Stimulated activated CD8-positive, alpha-beta memory T cell treated with anti-CD3 and anti-CD28 coated beads, Interleukin-7, amount 100 ng/mL, for 48 hours (primary cell): ENCODE results near the gene ADAMTS16.

Source experiments
- DNase-seq, 2 donors: peaks; one replicate each; pipeline ENCODE4 v3.0.0-alpha.2; 2020; ENCODE audit warnings: low read depth in 1 of 2; ENCODE audit errors: extremely low read depth in 1 of 2

The ADAMTS16 gene

GRCh38 chr5:5220901-5221631 lies 80.9 kb downstream of the ADAMTS16 start:
- DNase-seq = no peak

DNA sequence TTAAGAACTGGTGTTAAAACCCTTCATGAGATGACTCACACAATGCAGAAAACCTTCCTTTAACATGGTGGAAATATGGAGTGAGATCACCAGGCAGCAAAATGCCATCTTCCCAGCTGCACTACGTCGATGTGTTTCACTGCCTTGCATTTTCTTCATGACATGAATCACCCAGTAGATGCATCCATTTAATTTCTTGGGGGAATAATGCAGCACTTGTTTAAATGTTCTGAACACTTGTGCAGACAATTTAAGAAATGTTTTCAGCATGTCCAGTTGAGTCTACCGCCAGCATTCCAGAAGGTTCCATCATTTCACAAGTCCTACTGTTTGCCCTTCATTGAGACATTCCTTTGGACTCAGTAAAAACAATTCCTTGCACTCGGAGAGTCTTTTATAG lies 81.6 kb downstream of the ADAMTS16 start:
- no peak for DNase-seq

DNA sequence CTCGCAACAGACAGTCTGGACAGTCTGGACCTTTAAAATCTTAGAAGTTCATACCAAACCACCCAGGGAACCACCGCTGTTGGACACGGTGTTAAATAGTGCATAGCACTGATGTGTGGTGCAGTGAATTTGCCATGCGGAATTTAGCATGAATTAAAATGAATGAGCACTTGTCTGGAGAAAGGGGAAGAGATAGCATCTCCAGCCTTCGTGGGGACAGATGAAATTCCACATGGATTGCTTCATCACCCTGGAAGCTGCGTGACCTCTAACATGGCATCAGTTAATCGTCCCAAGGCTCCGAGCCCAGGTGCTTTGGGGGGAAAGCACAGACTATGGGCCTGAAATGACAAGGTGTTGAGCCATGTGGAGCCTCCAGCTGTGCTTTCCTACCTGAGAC lies 91.4 kb downstream of the ADAMTS16 start:
- DNase-seq = no peak

- DNase-seq = no peak
These were observed 94.8 kb downstream of the ADAMTS16 start for GRCh38 chr5:5234912-5235311.

GRCh38 chr5:5235685-5236084 lies 95.6 kb downstream of the ADAMTS16 start:
- DNase-seq = no peak

GRCh38 chr5:5239191-5239590 lies 99.1 kb downstream of the ADAMTS16 start:
- no peak for DNase-seq

- no peak for DNase-seq
These were observed 100.1 kb downstream of the ADAMTS16 start for GRCh38 chr5:5240234-5240633.

GRCh38 chr5:5242056-5242455 lies 101.9 kb downstream of the ADAMTS16 start:
- no peak for DNase-seq

DNA sequence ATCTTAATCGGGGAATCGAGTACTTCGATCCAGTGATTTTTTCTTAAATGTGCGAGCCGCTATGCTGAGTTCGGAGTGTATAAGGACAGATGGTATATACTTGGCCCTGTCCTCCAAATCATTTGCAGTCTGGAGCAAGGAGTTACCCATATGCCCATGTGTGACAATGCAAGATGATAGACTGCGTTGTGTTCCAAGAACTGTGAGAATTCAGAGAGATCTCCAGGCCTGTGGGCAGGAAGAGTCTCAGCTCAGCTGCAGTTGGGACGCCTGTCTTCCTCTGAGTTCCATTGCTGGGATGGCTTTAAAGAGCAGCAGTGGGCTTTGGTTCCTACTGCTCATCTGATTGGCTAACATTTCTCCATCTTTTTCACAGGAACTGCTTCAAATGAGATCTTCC lies 106.6 kb downstream of the ADAMTS16 start:
- no peak for DNase-seq

GRCh38 chr5:5250758-5251157 lies 110.6 kb downstream of the ADAMTS16 start:
- no peak for DNase-seq

DNA sequence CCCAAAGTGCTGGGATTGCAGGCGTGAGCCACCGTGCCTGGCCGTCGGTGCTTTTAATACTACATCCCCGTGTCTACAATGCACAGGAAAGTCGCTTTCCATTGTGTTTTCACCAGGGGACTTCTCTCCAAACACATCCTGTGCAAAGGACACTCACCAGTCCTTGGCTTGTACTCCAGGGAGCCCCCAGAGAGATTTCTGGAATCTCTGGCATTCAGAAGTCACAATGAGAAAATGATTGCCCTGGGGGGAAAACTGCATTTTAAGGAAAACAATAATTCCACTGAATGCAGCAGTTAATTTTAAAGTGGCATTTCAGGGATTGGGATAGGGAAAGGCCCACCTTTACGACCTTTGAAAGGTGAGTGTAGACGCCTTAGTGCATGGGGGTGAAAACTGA lies 112.0 kb downstream of the ADAMTS16 start:
- DNase-seq = no peak

- DNase-seq = no peak
These were observed 117.2 kb downstream of the ADAMTS16 start for GRCh38 chr5:5257353-5257752.

- no peak for DNase-seq
These were observed 118.4 kb downstream of the ADAMTS16 start for GRCh38 chr5:5258564-5258963.

- DNase-seq = no peak
These were observed 124.6 kb downstream of the ADAMTS16 start for GRCh38 chr5:5264727-5265126.

- DNase-seq = no peak
These were observed 126.2 kb downstream of the ADAMTS16 start for GRCh38 chr5:5266297-5266696.

DNA sequence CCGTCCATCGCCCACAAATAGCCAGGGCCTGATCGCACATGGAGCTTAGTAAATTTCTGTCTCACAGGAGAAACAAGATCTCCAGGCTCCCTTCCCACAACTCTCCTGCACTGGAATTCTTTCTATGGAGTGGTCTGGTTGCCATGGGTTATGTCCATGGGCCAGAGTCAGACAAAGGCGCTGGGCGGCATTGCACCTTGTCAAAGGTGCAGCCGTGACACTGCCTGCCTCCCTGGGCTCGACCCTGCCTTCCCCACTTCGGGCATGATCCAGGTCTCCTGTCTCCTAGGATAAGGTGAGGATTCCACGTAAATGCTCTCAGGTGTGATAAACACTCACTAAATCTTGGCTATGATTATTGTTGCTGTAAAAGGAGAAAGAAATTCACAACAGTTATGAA lies 130.0 kb downstream of the ADAMTS16 start:
- DNase-seq = no peak

DNA sequence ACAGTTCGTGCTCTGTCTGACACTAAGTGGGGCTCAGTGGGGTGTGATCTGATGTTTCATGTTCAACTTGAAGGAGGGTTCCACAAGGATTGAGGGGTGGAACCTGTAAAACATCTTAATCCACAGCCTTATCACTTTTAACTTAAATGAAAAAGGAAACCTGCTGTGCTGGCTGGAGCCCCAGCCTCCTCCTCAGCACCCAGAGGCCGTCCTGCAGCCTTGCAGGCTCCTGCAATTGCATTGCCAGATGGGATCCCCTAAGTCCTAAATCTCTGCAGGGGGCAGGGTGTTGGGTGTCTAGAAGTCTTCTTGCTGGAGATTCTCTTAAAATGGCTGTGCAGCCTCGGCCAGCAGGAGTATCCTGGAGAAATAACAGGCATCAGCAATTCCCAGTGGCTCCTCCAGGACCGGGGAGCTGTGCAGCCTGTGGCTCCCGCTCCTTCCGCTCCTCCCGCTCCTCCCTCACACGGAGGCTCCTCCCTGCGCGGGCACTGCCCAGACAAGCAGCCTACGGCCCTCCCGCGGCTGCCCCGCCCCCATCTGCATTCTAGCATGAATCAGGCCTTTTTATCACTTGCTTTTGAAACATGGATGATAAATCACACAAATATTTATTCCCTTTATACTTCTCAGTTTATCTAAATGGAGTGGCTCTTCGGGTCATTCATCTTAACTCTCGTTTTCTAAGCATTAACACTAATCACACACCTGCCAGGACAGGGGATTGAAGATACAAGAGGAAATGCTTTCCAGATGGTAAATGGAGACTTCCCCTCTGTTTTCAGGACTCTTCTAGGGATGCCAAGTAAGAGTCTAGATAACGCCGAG lies 131.0 kb downstream of the ADAMTS16 start:
- DNase-seq = no peak

DNA sequence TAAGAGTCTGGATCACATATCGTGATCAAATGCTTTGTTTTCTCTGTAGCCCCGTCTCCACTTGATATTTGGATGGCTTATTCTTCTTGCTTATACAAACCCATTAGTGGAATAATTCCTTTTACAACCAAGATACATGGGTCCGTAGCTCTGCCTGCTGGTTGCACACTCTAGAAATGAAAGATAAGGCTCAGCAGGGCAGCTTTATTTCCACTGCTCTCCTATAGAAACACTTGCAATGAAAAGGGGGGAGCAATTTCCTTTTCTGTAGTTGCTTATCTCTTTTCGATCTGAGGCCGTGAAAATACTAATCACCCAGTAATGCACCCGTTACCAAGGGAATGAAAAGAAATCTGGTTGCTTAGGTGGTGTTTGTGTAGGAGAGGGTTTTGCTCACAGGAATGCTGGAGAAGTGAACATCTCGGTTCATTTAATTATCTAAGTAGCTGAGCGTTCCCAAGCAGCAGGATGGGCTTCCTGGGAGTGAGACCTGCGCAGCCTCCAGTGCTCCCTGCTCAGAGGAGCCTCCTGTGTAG lies 131.7 kb downstream of the ADAMTS16 start:
- no peak for DNase-seq

GRCh38 chr5:5273398-5273797 lies 133.3 kb downstream of the ADAMTS16 start:
- no peak for DNase-seq

- no peak for DNase-seq
These were observed 133.8 kb downstream of the ADAMTS16 start for GRCh38 chr5:5273976-5274375.

- no peak for DNase-seq
These were observed 135.1 kb downstream of the ADAMTS16 start for GRCh38 chr5:5275211-5275610.

DNA sequence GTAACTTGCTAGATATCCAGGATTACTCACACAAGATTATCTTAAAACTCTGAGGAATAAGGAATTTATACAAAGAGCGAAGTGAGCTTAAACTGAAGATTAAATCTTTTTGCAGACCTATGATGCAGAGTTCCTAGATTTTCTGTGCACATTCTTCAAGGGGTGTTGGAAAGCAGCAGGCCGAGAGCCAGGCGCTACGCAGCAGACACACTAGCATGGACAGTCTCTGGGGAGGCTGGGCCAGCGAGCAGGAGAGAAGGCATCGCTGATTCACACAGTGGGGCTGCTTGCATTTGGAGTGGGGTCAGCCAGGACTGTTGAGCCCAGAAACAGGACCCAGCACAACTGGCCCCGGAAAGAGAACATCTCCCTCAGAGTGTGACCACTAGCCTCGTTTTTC lies 136.3 kb downstream of the ADAMTS16 start:
- no peak for DNase-seq
